Fibroblast of lung (primary cell): ENCODE results near the gene MAPT. TPM values are rescaled to one million over a fixed set of nuclear protein-coding genes. Genes with fewer than 3 reads are reported as not detected.

Experiments
- DNase-seq, 2 donors: peaks; one replicate each; pipeline versions ENCODE4 v3.0.0 to v3.0.0-alpha.2; 2010; ENCODE audit warnings: low read depth in 2 of 2
- H2AFZ ChIP-seq: 2 replicates; pipeline ENCODE4 v1.5.1; 2012; ENCODE audit warnings: low read length, control low read depth, inconsistent platforms
- H3K27ac ChIP-seq: 2 replicates; pipeline ENCODE4 v1.5.1; 2011; ENCODE audit warnings: low read length, control low read depth; ENCODE audit not compliant: insufficient read depth
- H3K27me3 ChIP-seq: 2 replicates; pipeline ENCODE4 v1.5.1; 2011; ENCODE audit warnings: mild to moderate bottlenecking, low read length; ENCODE audit not compliant: control insufficient read depth, insufficient read depth
- H3K36me3 ChIP-seq: 2 replicates; pipeline ENCODE4 v1.5.1; 2011; ENCODE audit warnings: low read length; ENCODE audit not compliant: control insufficient read depth, insufficient read depth
- H3K4me1 ChIP-seq: 2 replicates; pipeline ENCODE4 v1.5.1; 2011; ENCODE audit warnings: low read length; ENCODE audit not compliant: control insufficient read depth, insufficient read depth; ENCODE audit errors: extremely low read depth
- H3K4me2 ChIP-seq: 2 replicates; pipeline ENCODE4 v1.5.1; 2011; ENCODE audit warnings: low read length, control low read depth; ENCODE audit not compliant: insufficient read depth; ENCODE audit errors: extremely low read depth
- H3K4me3 ChIP-seq, 4 experiments: fragments of 200-600 bp in 1 of 4; sonication (generic) in 1 of 4; replicated peaks in 1 of 4; 2 replicates each; pipeline ENCODE4 v1.5.1; 2011 to 2016; ENCODE audit warnings: low read length in 4 of 4, low read depth in 3 of 4, mild to moderate bottlenecking in 3 of 4, control low read depth in 2 of 4, inconsistent platforms in 1 of 4, mixed read lengths in 1 of 4; ENCODE audit not compliant: insufficient read depth in 1 of 4; ENCODE audit errors: control extremely low read depth in 1 of 4
- H3K79me2 ChIP-seq: 2 replicates; pipeline ENCODE4 v1.5.1; 2012; ENCODE audit warnings: mild to moderate bottlenecking, low read length, inconsistent platforms; ENCODE audit not compliant: control insufficient read depth, insufficient read depth
- H3K9ac ChIP-seq: 2 replicates; pipeline ENCODE4 v1.5.1; 2011; ENCODE audit warnings: mild to moderate bottlenecking, low read length, control low read depth; ENCODE audit not compliant: insufficient read depth
- H3K9me3 ChIP-seq: 2 replicates; pipeline ENCODE4 v1.5.1; 2012; ENCODE audit warnings: low read depth, low read length; ENCODE audit not compliant: control insufficient read depth, insufficient read depth
- H4K20me1 ChIP-seq: 2 replicates; pipeline ENCODE4 v1.5.1; 2011; ENCODE audit warnings: low read length; ENCODE audit not compliant: control insufficient read depth, insufficient read depth; ENCODE audit errors: extremely low read depth
- EZH2 ChIP-seq: IDR thresholded peaks from 2 replicates; pipeline ENCODE4 v1.5.1; 2012; ENCODE audit warnings: low read length, control low read depth, mild to moderate bottlenecking; ENCODE audit errors: missing control alignments
- polyA plus RNA-seq, 2 donors: library from polyadenylated mRNA; depleted of rRNA in 1 of 2; stranded (reverse) in 1 of 2; unstranded in 1 of 2; fragments of >200 nt; gene quantifications; 2 replicates each; pipeline ENCODE4 v1.2.1, GENCODE V29; 2011 to 2012; ENCODE audit warnings: missing spikeins in 1 of 2
- total RNA-seq: library from RNA; depleted of rRNA; stranded (reverse); fragments of >200 nt; gene quantifications from 2 replicates; pipeline ENCODE4 v1.2.1, GENCODE V29; 2014
- TF ChIP-seq, protein P1 (sequence below), 2 donors: IDR thresholded peaks in 1 of 2; conservative IDR thresholded peaks in 1 of 2; 1 replicate in 1 of 2; 2 replicates in 1 of 2; pipeline ENCODE4 v1.5.1; 2011 to 2012; ENCODE audit warnings: low read length in 2 of 2, control low read depth in 1 of 2, inconsistent platforms in 1 of 2, low read depth in 1 of 2, mild to moderate bottlenecking in 1 of 2

The MAPT gene
- total and polyA plus RNA-seq, 2 donors (not counting 1 experiment from before 2014, with no cell fraction given): 0.09 to 0.50 TPM

DNA sequence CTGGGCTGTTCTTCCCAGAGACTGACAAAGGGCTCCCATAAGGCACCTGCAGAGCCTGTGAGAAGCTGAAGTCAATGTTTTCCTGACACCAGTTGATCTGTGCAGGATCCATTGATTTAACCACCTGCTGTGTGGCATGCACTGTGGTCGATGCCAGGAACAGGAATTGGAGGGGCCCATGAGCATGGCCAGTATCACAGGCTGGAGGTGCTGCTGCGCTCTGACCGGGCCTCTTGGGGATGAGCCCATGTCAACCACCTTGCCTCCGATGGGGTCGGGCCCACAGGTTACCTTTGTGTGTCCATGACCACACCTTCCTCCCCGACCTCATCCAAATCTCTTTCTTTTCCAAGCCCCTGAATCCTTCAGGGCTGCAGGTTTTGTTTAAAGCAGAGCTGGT lies 86.5 kb downstream of the MAPT start:
- Histone ChIP-seq H3K27me3 (peaks cover 6% of the 10 kb centered on the region), H3K4me3 (no peak overlapping the region), H3K9me3 (no peaks in the 10 kb centered on the region), H3K4me2 (no peak overlapping the region), H3K36me3 (no peaks in the 10 kb centered on the region), H3K27ac (no peak overlapping the region), H4K20me1 (no peaks in the 10 kb centered on the region), H3K79me2 (no peaks in the 10 kb centered on the region), H2AFZ (no peak overlapping the region), H3K4me1 (no peaks in the 10 kb centered on the region), H3K9ac (no peak overlapping the region)
- no peak for DNase-seq
- TF ChIP-seq, protein P1, sequence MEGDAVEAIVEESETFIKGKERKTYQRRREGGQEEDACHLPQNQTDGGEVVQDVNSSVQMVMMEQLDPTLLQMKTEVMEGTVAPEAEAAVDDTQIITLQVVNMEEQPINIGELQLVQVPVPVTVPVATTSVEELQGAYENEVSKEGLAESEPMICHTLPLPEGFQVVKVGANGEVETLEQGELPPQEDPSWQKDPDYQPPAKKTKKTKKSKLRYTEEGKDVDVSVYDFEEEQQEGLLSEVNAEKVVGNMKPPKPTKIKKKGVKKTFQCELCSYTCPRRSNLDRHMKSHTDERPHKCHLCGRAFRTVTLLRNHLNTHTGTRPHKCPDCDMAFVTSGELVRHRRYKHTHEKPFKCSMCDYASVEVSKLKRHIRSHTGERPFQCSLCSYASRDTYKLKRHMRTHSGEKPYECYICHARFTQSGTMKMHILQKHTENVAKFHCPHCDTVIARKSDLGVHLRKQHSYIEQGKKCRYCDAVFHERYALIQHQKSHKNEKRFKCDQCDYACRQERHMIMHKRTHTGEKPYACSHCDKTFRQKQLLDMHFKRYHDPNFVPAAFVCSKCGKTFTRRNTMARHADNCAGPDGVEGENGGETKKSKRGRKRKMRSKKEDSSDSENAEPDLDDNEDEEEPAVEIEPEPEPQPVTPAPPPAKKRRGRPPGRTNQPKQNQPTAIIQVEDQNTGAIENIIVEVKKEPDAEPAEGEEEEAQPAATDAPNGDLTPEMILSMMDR (conservative IDR thresholded peaks at IDR 0.05 in 1 of 2, IDR thresholded peaks at IDR 0.05 in 1 of 2; ENCODE audit: low read depth in 1 of 2, low read length in 2 of 2): no peak
- no peak for TF ChIP-seq EZH2

DNA sequence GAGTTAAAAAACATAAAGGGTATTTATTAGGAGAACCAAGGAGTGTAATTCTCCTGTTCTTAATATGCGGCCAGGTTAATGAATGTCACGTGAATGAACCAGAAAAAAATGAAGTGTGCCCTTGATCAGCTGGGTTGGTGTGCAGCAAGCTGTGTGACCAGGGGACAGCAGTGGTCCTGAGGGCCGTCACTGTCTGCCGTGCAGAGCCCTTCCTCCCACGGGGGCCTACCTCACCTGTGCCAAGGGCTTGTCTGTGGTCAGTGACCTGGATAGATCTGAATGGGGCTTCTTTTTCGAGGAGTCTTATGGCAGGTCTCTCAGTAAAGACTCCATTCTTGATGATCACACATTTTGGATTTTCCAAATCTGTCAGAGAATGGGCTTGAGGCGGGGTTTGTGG lies 87.0 kb downstream of the MAPT start:
- Histone ChIP-seq H4K20me1 (no peaks in the 10 kb centered on the region), H3K4me2 (no peak overlapping the region), H3K36me3 (no peaks in the 10 kb centered on the region), H3K27me3 (peaks cover 6% of the 10 kb centered on the region), H2AFZ (no peak overlapping the region), H3K9ac (no peak overlapping the region), H3K4me3 (no peak overlapping the region), H3K9me3 (no peaks in the 10 kb centered on the region), H3K4me1 (no peaks in the 10 kb centered on the region), H3K27ac (no peak overlapping the region), H3K79me2 (no peaks in the 10 kb centered on the region)
- TF ChIP-seq, protein P1 (conservative IDR thresholded peaks at IDR 0.05 in 1 of 2, IDR thresholded peaks at IDR 0.05 in 1 of 2; ENCODE audit: low read depth in 1 of 2, low read length in 2 of 2): no peak
- TF ChIP-seq EZH2: no peak
- no peak for DNase-seq

DNA sequence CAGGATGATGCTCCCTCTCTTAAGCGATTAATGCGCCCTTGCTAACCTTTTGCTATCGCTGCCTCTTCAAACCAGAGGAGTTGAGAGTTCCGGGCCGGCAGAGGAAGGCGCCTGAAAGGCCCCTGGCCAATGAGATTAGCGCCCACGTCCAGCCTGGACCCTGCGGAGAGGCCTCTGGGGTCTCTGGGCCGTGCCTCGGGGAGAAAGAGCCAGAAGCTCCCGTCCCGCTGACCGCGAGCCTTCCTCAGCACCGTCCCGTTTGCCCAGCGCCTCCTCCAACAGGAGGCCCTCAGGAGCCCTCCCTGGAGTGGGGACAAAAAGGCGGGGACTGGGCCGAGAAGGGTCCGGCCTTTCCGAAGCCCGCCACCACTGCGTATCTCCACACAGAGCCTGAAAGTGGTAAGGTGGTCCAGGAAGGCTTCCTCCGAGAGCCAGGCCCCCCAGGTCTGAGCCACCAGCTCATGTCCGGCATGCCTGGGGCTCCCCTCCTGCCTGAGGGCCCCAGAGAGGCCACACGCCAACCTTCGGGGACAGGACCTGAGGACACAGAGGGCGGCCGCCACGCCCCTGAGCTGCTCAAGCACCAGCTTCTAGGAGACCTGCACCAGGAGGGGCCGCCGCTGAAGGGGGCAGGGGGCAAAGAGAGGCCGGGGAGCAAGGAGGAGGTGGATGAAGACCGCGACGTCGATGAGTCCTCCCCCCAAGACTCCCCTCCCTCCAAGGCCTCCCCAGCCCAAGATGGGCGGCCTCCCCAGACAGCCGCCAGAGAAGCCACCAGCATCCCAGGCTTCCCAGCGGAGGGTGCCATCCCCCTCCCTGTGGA lies 88.6 kb downstream of the MAPT start:
- TF ChIP-seq EZH2: no peak
- TF ChIP-seq, protein P1 (conservative IDR thresholded peaks at IDR 0.05 in 1 of 2, IDR thresholded peaks at IDR 0.05 in 1 of 2; ENCODE audit: low read depth in 1 of 2, low read length in 2 of 2): no peak
- peaks cover 2% of the 10 kb centered on the region for H3K27me3 ChIP-seq
- H3K79me2 ChIP-seq: no peaks in the 10 kb centered on the region
- DNase-seq: no peak
- no peak overlapping the region for H3K4me2 ChIP-seq
- H3K36me3 ChIP-seq: no peaks in the 10 kb centered on the region
- H3K27ac ChIP-seq: no peak overlapping the region
- no peaks in the 10 kb centered on the region for H3K4me1 ChIP-seq
- H3K9me3 ChIP-seq: no peaks in the 10 kb centered on the region
- H2AFZ ChIP-seq: no peak overlapping the region
- no peak overlapping the region for H3K9ac ChIP-seq
- no peaks in the 10 kb centered on the region for H4K20me1 ChIP-seq
- H3K4me3 ChIP-seq: no peak overlapping the region
